DMS 273 (cell line): ENCODE results near the gene PRAF2.
A peak's percentile ranks its signal among the peaks of the same experiment; 100 is the strongest.

Source experiments
- DNase-seq: peaks from one replicate; lab custom pipeline; 2025; ENCODE audit not compliant: unreplicated experiment; lab: John Stamatoyannopoulos, UW

Gene PRAF2

GRCh38 chrX:49043220-49043986, 30.4 kb downstream of the PRAF2 start, which contains the start of gene TFE3:
TSS of gene TFE3 (minus strand) at chrX:49043357. CDS start at chrX:49043226, 131 bp downstream.
- peak; percentile 99 for DNase-seq

GRCh38 chrX:49042581-49043219, 31.1 kb downstream of the PRAF2 start:
- DNase-seq, result no peak

GRCh38 chrX:49041744-49042580, 31.8 kb downstream of the PRAF2 start:
- DNase-seq, result peak; percentile 49

- DNase-seq, result no peak
Observed at GRCh38 chrX:49040376-49040955, 33.3 kb downstream of the PRAF2 start.

GRCh38 chrX:49039598-49040375, 34.0 kb downstream of the PRAF2 start:
- peak; percentile 92 for DNase-seq

- DNase-seq, result no peak
Observed at GRCh38 chrX:49037883-49038475, 35.8 kb downstream of the PRAF2 start.

GRCh38 chrX:49030283-49030682, 43.5 kb downstream of the PRAF2 start:
- DNase-seq, result no peak

- no peak for DNase-seq
Observed at GRCh38 chrX:49029876-49030275, 43.9 kb downstream of the PRAF2 start.
